Astrocyte (in vitro differentiated cells and primary cell): Measurements from ENCODE around the gene PPBP. TPM values are rescaled to one million over a fixed set of nuclear protein-coding genes. Genes with fewer than 3 reads are reported as not detected.

Experiments
- DNase-seq: peaks from one replicate; pipeline ENCODE4 v3.0.0-alpha.2; 2010; ENCODE audit warnings: low read depth
- FAIRE-seq: peaks from 2 replicates; lab custom pipeline; 2011; peaks lifted over from hg19 to GRCh38; lab: Jason Lieb, UNC
- H2AFZ ChIP-seq: 2 replicates; pipeline ENCODE4 v1.6.0; 2012; ENCODE audit warnings: low read depth, low read length, inconsistent platforms
- H3K27ac ChIP-seq: 2 replicates; pipeline ENCODE4 v1.5.1; 2011; ENCODE audit warnings: low read depth, low read length, inconsistent platforms
- H3K27me3 ChIP-seq: 2 replicates; pipeline ENCODE4 v1.6.0; 2011; ENCODE audit warnings: low read length, inconsistent platforms; ENCODE audit not compliant: insufficient read depth
- H3K36me3 ChIP-seq: 2 replicates; pipeline ENCODE4 v1.5.1; 2011; ENCODE audit warnings: low read length, inconsistent platforms; ENCODE audit not compliant: insufficient read depth
- H3K4me1 ChIP-seq: 2 replicates; pipeline ENCODE4 v1.5.1; 2011; ENCODE audit warnings: low read length, inconsistent platforms; ENCODE audit not compliant: insufficient read depth
- H3K4me2 ChIP-seq: 2 replicates; pipeline ENCODE4 v1.6.0; 2012; ENCODE audit warnings: low read length, inconsistent platforms
- H3K4me3 ChIP-seq: 2 replicates; pipeline ENCODE4 v1.5.1; 2011; ENCODE audit warnings: low read depth, mild to moderate bottlenecking, low read length, inconsistent platforms; ENCODE audit not compliant: insufficient read depth
- H3K79me2 ChIP-seq: 2 replicates; pipeline ENCODE4 v1.6.0; 2012; ENCODE audit warnings: mild to moderate bottlenecking, low read length, inconsistent platforms; ENCODE audit not compliant: insufficient read depth
- H3K9ac ChIP-seq: 2 replicates; pipeline ENCODE4 v1.6.0; 2012; ENCODE audit warnings: mild to moderate bottlenecking, low read length, inconsistent platforms
- H3K9me3 ChIP-seq: 2 replicates; pipeline ENCODE4 v1.5.1; 2012; ENCODE audit warnings: low read depth, mild to moderate bottlenecking, low read length, inconsistent platforms; ENCODE audit not compliant: insufficient read depth
- H4K20me1 ChIP-seq: 2 replicates; pipeline ENCODE4 v1.6.0; 2012; ENCODE audit warnings: low read length, inconsistent platforms; ENCODE audit not compliant: insufficient read depth
- H3K27ac Mint-ChIP-seq: one replicate; pipeline ENCODE4 v1.8.0; 2021; ENCODE audit warnings: mild to moderate bottlenecking, mixed read lengths; ENCODE audit not compliant: unreplicated experiment
- H3K27me3 Mint-ChIP-seq: one replicate; pipeline ENCODE4 v1.8.0; 2021; ENCODE audit warnings: low read depth, mixed read lengths; ENCODE audit not compliant: unreplicated experiment
- H3K36me3 Mint-ChIP-seq: one replicate; pipeline ENCODE4 v1.8.0; 2021; ENCODE audit warnings: low read depth, mixed read lengths; ENCODE audit not compliant: unreplicated experiment
- H3K4me1 Mint-ChIP-seq: one replicate; pipeline ENCODE4 v1.8.0; 2021; ENCODE audit warnings: low read depth, mixed read lengths; ENCODE audit not compliant: unreplicated experiment
- H3K4me3 Mint-ChIP-seq: one replicate; pipeline ENCODE4 v1.8.0; 2021; ENCODE audit warnings: mild to moderate bottlenecking, moderate library complexity, mixed read lengths; ENCODE audit not compliant: unreplicated experiment
- H3K9me3 Mint-ChIP-seq: one replicate; pipeline ENCODE4 v1.8.0; 2021; ENCODE audit warnings: mild to moderate bottlenecking, mixed read lengths; ENCODE audit not compliant: unreplicated experiment
- CTCF ChIP-seq: IDR thresholded peaks from 2 replicates; pipeline ENCODE4 v1.5.1; 2011; ENCODE audit warnings: low read depth, mild to moderate bottlenecking, inconsistent platforms, low read length, moderate library complexity; ENCODE audit not compliant: insufficient read depth
- EZH2 ChIP-seq: IDR thresholded peaks from 2 replicates; pipeline ENCODE4 v1.6.1; 2012; ENCODE audit warnings: mild to moderate bottlenecking, low read length, inconsistent platforms; ENCODE audit not compliant: insufficient read depth
- total RNA-seq: library from RNA; stranded (reverse); gene quantifications from 2 replicates; pipeline ENCODE4 v1.2.1, GENCODE V29; 2021

The PPBP gene
- total RNA-seq, 1 donor from 2014 or later = not detected

- Mint-ChIP-seq H3K27me3 (peaks cover 3% of the 10 kb centered on the region), H3K27ac (no peak overlapping the region), H3K36me3 (no peaks in the 10 kb centered on the region), H3K9me3 (no peaks in the 10 kb centered on the region), H3K4me1 (no peaks in the 10 kb centered on the region), H3K4me3 (no peak overlapping the region)
- Histone ChIP-seq H4K20me1 (no peaks in the 10 kb centered on the region), H3K36me3 (no peaks in the 10 kb centered on the region), H3K4me2 (no peak overlapping the region), H2AFZ (no peak overlapping the region), H3K27me3 (no peaks in the 10 kb centered on the region), H3K4me1 (no peaks in the 10 kb centered on the region), H3K9ac (no peak overlapping the region), H3K9me3 (no peaks in the 10 kb centered on the region), H3K79me2 (no peaks in the 10 kb centered on the region), H3K4me3 (no peak overlapping the region), H3K27ac (no peak overlapping the region)
- TF ChIP-seq EZH2 (no peak), CTCF (no peak)
- DNase-seq (no peak), FAIRE-seq (no peak)
Observed at GRCh38 chr4:73991742-73992000, 3.7 kb upstream of the PPBP start.

GRCh38 chr4:73990988-73991741 lies 3.2 kb upstream of the PPBP start:
- Mint-ChIP-seq H3K27me3 (peaks cover 3% of the 10 kb centered on the region), H3K27ac (no peak overlapping the region), H3K4me1 (no peaks in the 10 kb centered on the region), H3K4me3 (no peak overlapping the region), H3K9me3 (no peaks in the 10 kb centered on the region), H3K36me3 (no peaks in the 10 kb centered on the region)
- Histone ChIP-seq H3K27me3 (no peaks in the 10 kb centered on the region), H3K9me3 (no peaks in the 10 kb centered on the region), H4K20me1 (no peaks in the 10 kb centered on the region), H2AFZ (no peak overlapping the region), H3K79me2 (no peaks in the 10 kb centered on the region), H3K36me3 (no peaks in the 10 kb centered on the region), H3K4me3 (no peak overlapping the region), H3K4me2 (no peak overlapping the region), H3K9ac (no peak overlapping the region), H3K27ac (no peak overlapping the region), H3K4me1 (no peaks in the 10 kb centered on the region)
- FAIRE-seq (no peak), DNase-seq (no peak)
- TF ChIP-seq EZH2 = no peak
- TF ChIP-seq CTCF = no peak

- no peak overlapping the region for H3K4me2 ChIP-seq
- Mint-ChIP-seq H3K27me3 (peaks cover 3% of the 10 kb centered on the region), H3K9me3 (no peaks in the 10 kb centered on the region), H3K4me3 (no peak overlapping the region), H3K36me3 (no peaks in the 10 kb centered on the region), H3K4me1 (no peaks in the 10 kb centered on the region), H3K27ac (no peak overlapping the region)
- H3K27me3 ChIP-seq = no peaks in the 10 kb centered on the region
- H3K9me3 ChIP-seq = no peaks in the 10 kb centered on the region
- no peak overlapping the region for H3K27ac ChIP-seq
- no peak for FAIRE-seq
- H4K20me1 ChIP-seq = no peaks in the 10 kb centered on the region
- no peaks in the 10 kb centered on the region for H3K36me3 ChIP-seq
- H3K9ac ChIP-seq = no peak overlapping the region
- TF ChIP-seq CTCF (no peak), EZH2 (no peak)
- DNase-seq = no peak
- no peak overlapping the region for H3K4me3 ChIP-seq
- no peaks in the 10 kb centered on the region for H3K4me1 ChIP-seq
- H2AFZ ChIP-seq = no peak overlapping the region
- no peaks in the 10 kb centered on the region for H3K79me2 ChIP-seq
Observed at GRCh38 chr4:73989928-73990327, 1.9 kb upstream of the PPBP start.
